HCT116 (cell line): ENCODE data around the gene ITGB7. TPM values are rescaled to one million over a fixed set of nuclear protein-coding genes. Genes with fewer than 3 reads are reported as not detected.

Experiments
- ATAC-seq: fragments of 200-7000 bp; cut with Tn5 transposase; 2 replicates; pipeline ENCODE4 v1.9.1; 2020; ENCODE audit warnings: mild to moderate bottlenecking, moderate library complexity
- BruUV-seq: library from RNA; stranded (reverse); fragments of 400-500 nt; replicated peaks from 2 replicates; lab custom pipeline; 2021; lab: Mats Ljungman, UMichigan
- CTCF ChIA-PET: fragments of 300-600 bp; sonication (Branson Sonifier 250); formaldehyde crosslinking; loops from one replicate; lab custom pipeline; 2021; ENCODE audit warnings: antibody characterized with exemption; lab: Charles Lee
- POLR2A ChIA-PET: fragments of 300-600, 350-600 bp; sonication (Branson Sonifier 250); formaldehyde crosslinking; loops from one replicate; lab custom pipeline; 2021; ENCODE audit warnings: antibody characterized with exemption; lab: Charles Lee
- RAD21 ChIA-PET, 2 experiments: fragments of 300-600 bp; sonication (Branson Sonifier 250); formaldehyde crosslinking; loops; one replicate each; lab custom pipeline; 2023; ENCODE audit warnings: low total read pairs in 2 of 2; ENCODE audit not compliant: uncharacterized antibody in 2 of 2, unreplicated experiment in 2 of 2, low non-redundant PET in 1 of 2; lab: Charles Lee
- DNase-seq: peaks from one replicate; pipeline ENCODE4 v3.0.0-alpha.2; 2010; ENCODE audit warnings: low read depth, low spot score
- H2AFZ ChIP-seq: fragments of 200-600 bp; shearing (Covaris generic), sonication (generic); 2 replicates; pipeline ENCODE4 v1.6.1; 2017; ENCODE audit warnings: low read depth, mixed run types, mixed read lengths, antibody characterized with exemption, low read length; ENCODE audit not compliant: poor library complexity, severe bottlenecking
- H3K27ac ChIP-seq: 2 replicates; pipeline ENCODE4 v1.5.1; 2012; ENCODE audit warnings: low read depth, low read length
- H3K27me3 ChIP-seq: fragments of 200-600 bp; sonication (generic); 2 replicates; pipeline ENCODE4 v1.6.1; 2016; ENCODE audit warnings: mixed run types, low read length, mixed read lengths; ENCODE audit not compliant: insufficient read depth
- H3K36me3 ChIP-seq, 2 experiments: fragments of 200-500 bp in 1 of 2; fragments of 200-600 bp in 1 of 2; sonication (Bioruptor generic) in 1 of 2; sonication (generic) in 1 of 2; 2 replicates each; pipeline versions ENCODE4 v1.5.1 to v1.6.1; 2014 to 2016; ENCODE audit warnings: low read length in 2 of 2, inconsistent platforms in 1 of 2, mixed read lengths in 1 of 2, mixed run types in 1 of 2; ENCODE audit not compliant: insufficient read depth in 2 of 2, control insufficient read depth in 1 of 2
- H3K4me1 ChIP-seq, 2 experiments: fragments of 200-600 bp in 1 of 2; sonication (generic) in 1 of 2; 2 replicates each; pipeline versions ENCODE4 v1.5.1 to v1.6.1; 2012 to 2017; ENCODE audit warnings: low read length in 2 of 2, inconsistent platforms in 1 of 2, mild to moderate bottlenecking in 1 of 2, mixed read lengths in 1 of 2, mixed run types in 1 of 2, moderate library complexity in 1 of 2; ENCODE audit not compliant: insufficient read depth in 2 of 2, control insufficient read depth in 1 of 2
- H3K4me2 ChIP-seq: fragments of 200-600 bp; sonication (generic); 2 replicates; pipeline ENCODE4 v1.6.1; 2017; ENCODE audit warnings: mixed run types, low read length, mixed read lengths
- H3K4me3 ChIP-seq, 2 experiments: fragments of 200-600 bp in 1 of 2; sonication (generic) in 1 of 2; replicated peaks in 1 of 2; 2 replicates each; pipeline ENCODE4 v1.5.1; 2011 to 2016; ENCODE audit warnings: low read length in 2 of 2, control low read depth in 1 of 2, low read depth in 1 of 2, mild to moderate bottlenecking in 1 of 2, mixed read lengths in 1 of 2, mixed run types in 1 of 2
- H3K79me2 ChIP-seq: fragments of 200-600 bp; sonication (generic); 2 replicates; pipeline ENCODE4 v1.6.1; 2017; ENCODE audit warnings: mild to moderate bottlenecking, mixed run types, low read length, moderate library complexity, mixed read lengths; ENCODE audit not compliant: insufficient read depth
- H3K9ac ChIP-seq: fragments of 200-600 bp; sonication (generic); 2 replicates; pipeline ENCODE4 v1.6.1; 2016; ENCODE audit warnings: low read length, mixed read lengths
- H3K9me2 ChIP-seq: fragments of 200-600 bp; sonication (generic), shearing (Covaris generic); 2 replicates; pipeline ENCODE4 v1.6.1; 2017; ENCODE audit warnings: mixed run types, mild to moderate bottlenecking, moderate library complexity; ENCODE audit not compliant: insufficient read depth
- H3K9me3 ChIP-seq, 2 experiments: fragments of 200-500 bp in 1 of 2; fragments of 200-600 bp in 1 of 2; sonication (Bioruptor generic) in 1 of 2; sonication (generic) in 1 of 2; 2 replicates each; pipeline ENCODE4 v1.6.1; 2014 to 2017; ENCODE audit warnings: low read length in 2 of 2, mixed read lengths in 2 of 2, inconsistent platforms in 1 of 2, low read depth in 1 of 2, mild to moderate bottlenecking in 1 of 2, mixed run types in 1 of 2, moderate library complexity in 1 of 2; ENCODE audit not compliant: control insufficient read depth in 1 of 2, insufficient read depth in 1 of 2
- H4K20me1 ChIP-seq: fragments of 200-600 bp; sonication (generic), shearing (Covaris generic); 2 replicates; pipeline ENCODE4 v1.6.1; 2017; ENCODE audit warnings: mixed run types, mild to moderate bottlenecking, moderate library complexity; ENCODE audit not compliant: insufficient read depth
- CTCF ChIP-seq, 3 experiments: fragments of 200-600 bp in 1 of 3; sonication (generic) in 1 of 3; IDR thresholded peaks in 2 of 3; conservative IDR thresholded peaks in 1 of 3; 2 replicates each; pipeline ENCODE4 v1.5.1; 2012 to 2017; ENCODE audit warnings: low read depth in 2 of 3, low read length in 2 of 3, antibody characterized with exemption in 1 of 3, borderline replicate concordance in 1 of 3, control low read depth in 1 of 3, mild to moderate bottlenecking in 1 of 3, mixed read lengths in 1 of 3, mixed run types in 1 of 3, moderate library complexity in 1 of 3; ENCODE audit not compliant: insufficient read depth in 1 of 3
- SP1 ChIP-seq: IDR thresholded peaks from 2 replicates; pipeline ENCODE4 v1.6.1; 2012; ENCODE audit warnings: low read depth
- intact Hi-C: fragments of 100-400 bp; cut with micrococcal nuclease; formaldehyde crosslinking; loops from 2 replicates; pipeline ENCODE4 v1.10.0; 2022
- total RNA-seq: library from RNA; stranded (reverse); gene quantifications from one replicate; pipeline ENCODE4 v1.2.1, GENCODE V29; 2021; ENCODE audit not compliant: unreplicated experiment

ITGB7 gene
- total RNA-seq, 1 experiment from 2014 or later, result 1.9 TPM

- no peaks in the 10 kb centered on the region for H3K27me3 ChIP-seq
These were observed 26.6 kb upstream of the ITGB7 start for GRCh38 chr12:53233671-53234121.

More at GRCh38 chr12:53233671-53234121, 26.6 kb upstream of the ITGB7 start:
- Histone ChIP-seq H4K20me1 (no peaks in the 10 kb centered on the region), H3K79me2 (no peaks in the 10 kb centered on the region; the same call in 1 of the 2 replicates), H3K4me1 (peaks cover 54 to 76% of the 10 kb centered on the region in 2 experiments), H3K9me2 (no peaks in the 10 kb centered on the region), H3K4me2 (peak overlapping the region; percentile 90), H3K9me3 (no peaks in the 10 kb centered on the region), H3K36me3 (no peaks in the 10 kb centered on the region), H3K4me3 (peak overlapping the region in 1 of 2 experiments; percentile 58; a peak in 1 of 4 replicates), H3K27ac (peak overlapping the region; percentile 77; the same call in 1 of the 2 replicates), H2AFZ (peak overlapping the region; percentile 26), H3K9ac (peak overlapping the region; percentile 55)
- intact Hi-C loops, result loop anchor here (2.0 kb wide), 1 partner anchor 19 kb away; a partner anchor contains a TSS
- no peak for DNase-seq
- CTCF ChIA-PET, result interaction anchor here (1.4 kb wide), 1 partner anchor 20 kb away, joined by 5 read pairs; no protein-coding TSS in a partner anchor
- ATAC-seq, result no peak
- RAD21 ChIA-PET, result no interaction called here
- BruUV-seq, result no TSS peak
- no peak for TF ChIP-seq SP1
- no peak for TF ChIP-seq CTCF (IDR thresholded peaks at IDR 0.05 in 2 of 3, conservative IDR thresholded peaks at IDR 0.05 in 1 of 3; ENCODE audit: borderline replicate concordance in 1 of 3, insufficient read depth in 1 of 3, low read depth in 2 of 3, low read length in 2 of 3)
- POLR2A ChIA-PET, result no interaction called here
